Right lobe of liver (tissue), 6 donors: ENCODE results near the gene BCL11B. TPM values are rescaled to one million over a fixed set of nuclear protein-coding genes. Genes with fewer than 3 reads are reported as not detected.
A peak's percentile ranks its signal among the peaks of the same experiment; 100 is the strongest.

ENCODE experiments used
- ATAC-seq, 4 donors: fragments of 200-7000 bp; cut with Tn5 transposase; one replicate each; pipeline ENCODE4 v1.9.1; 2020; ENCODE audit warnings: mild to moderate bottlenecking in 4 of 4, moderate library complexity in 4 of 4
- DNase-seq, 3 donors: peaks; one replicate each; pipeline ENCODE4 v3.0.0-alpha.2; 2020
- H3K27ac ChIP-seq, 3 donors: fragments of 200-600 bp; one replicate each; pipeline ENCODE4 v1.8.0; 2022
- H3K27me3 ChIP-seq, 2 donors: fragments of 200-600 bp; one replicate each; pipeline ENCODE4 v1.8.0; 2022
- H3K36me3 ChIP-seq, 4 donors: fragments of 200-600 bp; sonication (generic) in 1 of 4; one replicate each; pipeline versions ENCODE4 v1.5.1 to v1.8.0; 2017 to 2022; ENCODE audit warnings: control low read depth in 1 of 4
- H3K4me1 ChIP-seq, 4 donors: fragments of 200-600 bp; sonication (generic) in 1 of 4; one replicate each; pipeline versions ENCODE4 v1.5.1 to v1.8.0; 2017 to 2022; ENCODE audit warnings: control low read depth in 1 of 4
- H3K4me3 ChIP-seq, 3 donors: fragments of 200-600 bp; one replicate each; pipeline ENCODE4 v1.8.0; 2022
- H3K9me3 ChIP-seq, 4 donors: fragments of 200-600 bp; sonication (generic) in 1 of 4; one replicate each; pipeline versions ENCODE4 v1.5.1 to v1.8.0; 2017 to 2022; ENCODE audit warnings: control low read depth in 1 of 4
- POLR2A ChIP-seq: fragments of 450-650 bp; IDR thresholded peaks from one replicate; pipeline ENCODE4 v1.6.1; 2017; ENCODE audit warnings: antibody characterized with exemption, mild to moderate bottlenecking
- WGBS: methylation state at CpG from one replicate; pipeline ENCODE4 v1.1.6; 2018; ENCODE audit warnings: low coverage, low lambda C conversion rate; ENCODE audit not compliant: insufficient coverage; ENCODE audit errors: missing lambda C conversion rate; 5-methylcytosine and 5-hydroxymethylcytosine counted together
- intact Hi-C, 2 donors: fragments of 100-400 bp; cut with DNase I; formaldehyde crosslinking; loops; one replicate each; pipeline versions ENCODE4 v1.11.2 to v1.14.1; 2022
- long read RNA-seq: library from polyadenylated mRNA; unstranded; transcript quantifications from one replicate; pipeline ENCODE4 v2.0.0, GENCODE V29; 2019
- total RNA-seq, 6 experiments: library from RNA; depleted of rRNA in 2 of 6; stranded (reverse); fragments of >200 nt in 2 of 6; fragmentation: NEBNext Ultra II Directional in 3 of 6; extraction: Animal tissue kit (Norgen Biotek cat#: 25700) in 3 of 6; gene quantifications; one replicate each; pipeline versions ENCODE4 v1.1.0 to v1.2.4, GENCODE V29; 2016 to 2023
- TF ChIP-seq, protein P1 (sequence below), 4 donors: fragments of 200-600 bp in 3 of 4; fragments of 450-650 bp in 1 of 4; IDR thresholded peaks; one replicate each; pipeline versions ENCODE4 v1.5.1 to v1.8.0; 2016 to 2022; ENCODE audit warnings: antibody characterized with exemption in 4 of 4, mild to moderate bottlenecking in 2 of 4
- donor health status: DM: no; HTN: yes; CAD: no.
- donor health status: DM: no; HTN: no; CAD: no.
- donor health status: DM: no; HTN: no; CAD: no.
- donor health status: DM: no; HTN: yes; CAD: no.
- donor health status: DM: no; HTN: yes; CAD: no.

The BCL11B gene
- under 1 TPM; 0.04 to 0.61 (median 0.24) TPM for total RNA-seq
- long read RNA-seq = 0 reads

DNA sequence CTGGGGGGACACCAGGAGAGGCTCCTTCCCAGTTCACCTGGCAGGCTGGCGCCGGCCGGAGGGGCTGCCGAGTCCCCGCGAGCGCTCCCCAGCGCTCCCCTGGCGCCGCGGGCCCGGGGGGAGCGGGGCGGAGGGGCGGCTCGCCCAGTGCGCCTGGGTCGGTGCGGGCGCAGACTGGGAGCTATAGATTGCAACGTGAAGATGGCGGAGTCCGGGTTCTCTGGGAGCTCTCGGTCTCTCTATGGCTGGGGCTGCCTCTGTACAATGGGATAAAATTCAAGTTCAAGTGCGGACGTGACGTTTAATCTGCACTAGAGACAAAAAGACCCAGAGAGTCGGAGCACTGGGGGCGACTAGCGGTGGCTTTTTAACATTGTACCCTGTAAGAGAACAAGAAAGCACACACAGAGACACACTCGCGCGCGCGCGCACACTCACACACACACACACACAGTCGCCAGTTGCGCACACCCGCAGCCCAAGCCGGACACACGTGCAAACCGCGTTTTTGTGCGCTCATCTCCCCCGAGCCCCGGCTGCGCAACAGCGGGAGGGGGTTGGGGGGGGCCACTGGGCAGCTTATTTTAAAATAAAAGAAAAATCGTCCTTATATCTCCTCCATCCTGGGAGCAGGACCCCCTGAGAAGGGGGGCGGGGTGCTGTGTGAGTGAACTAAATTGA, at the start of gene BCL11B:
Gene BCL11B (minus strand): TSS at position 247 of the 681 bp plus-strand sequence. CDS start 979 bp downstream, outside the sequence.
- under 1% methylated on average over 30 of the region's 50 CpGs for WGBS
- peak within 1 kb of the TSS; percentile 32 to 49 (median 34) for H3K4me3 ChIP-seq
- H3K4me1 ChIP-seq = peaks cover 0 to 35% (median 7%) of the 10 kb centered on the region in 4 donors
- TF ChIP-seq, protein P1, sequence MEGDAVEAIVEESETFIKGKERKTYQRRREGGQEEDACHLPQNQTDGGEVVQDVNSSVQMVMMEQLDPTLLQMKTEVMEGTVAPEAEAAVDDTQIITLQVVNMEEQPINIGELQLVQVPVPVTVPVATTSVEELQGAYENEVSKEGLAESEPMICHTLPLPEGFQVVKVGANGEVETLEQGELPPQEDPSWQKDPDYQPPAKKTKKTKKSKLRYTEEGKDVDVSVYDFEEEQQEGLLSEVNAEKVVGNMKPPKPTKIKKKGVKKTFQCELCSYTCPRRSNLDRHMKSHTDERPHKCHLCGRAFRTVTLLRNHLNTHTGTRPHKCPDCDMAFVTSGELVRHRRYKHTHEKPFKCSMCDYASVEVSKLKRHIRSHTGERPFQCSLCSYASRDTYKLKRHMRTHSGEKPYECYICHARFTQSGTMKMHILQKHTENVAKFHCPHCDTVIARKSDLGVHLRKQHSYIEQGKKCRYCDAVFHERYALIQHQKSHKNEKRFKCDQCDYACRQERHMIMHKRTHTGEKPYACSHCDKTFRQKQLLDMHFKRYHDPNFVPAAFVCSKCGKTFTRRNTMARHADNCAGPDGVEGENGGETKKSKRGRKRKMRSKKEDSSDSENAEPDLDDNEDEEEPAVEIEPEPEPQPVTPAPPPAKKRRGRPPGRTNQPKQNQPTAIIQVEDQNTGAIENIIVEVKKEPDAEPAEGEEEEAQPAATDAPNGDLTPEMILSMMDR (IDR thresholded peaks at IDR 0.05) = peak; percentile 24 to 36 (median 28)
- peak; percentile 13 for TF ChIP-seq POLR2A
- peaks cover 7 to 41% of the 10 kb centered on the region in 2 donors for H3K27me3 ChIP-seq
- no peak within 1 kb of the TSS for H3K27ac ChIP-seq
- ATAC-seq (peak; percentile 51 to 67 (median 57)), DNase-seq (peak in 2 of 3 donors; percentile 55 to 67)
- intact Hi-C loops = no loop called here
- no peaks in the 10 kb centered on the region for H3K36me3 ChIP-seq
- H3K9me3 ChIP-seq = no peaks in the 10 kb centered on the region

DNA sequence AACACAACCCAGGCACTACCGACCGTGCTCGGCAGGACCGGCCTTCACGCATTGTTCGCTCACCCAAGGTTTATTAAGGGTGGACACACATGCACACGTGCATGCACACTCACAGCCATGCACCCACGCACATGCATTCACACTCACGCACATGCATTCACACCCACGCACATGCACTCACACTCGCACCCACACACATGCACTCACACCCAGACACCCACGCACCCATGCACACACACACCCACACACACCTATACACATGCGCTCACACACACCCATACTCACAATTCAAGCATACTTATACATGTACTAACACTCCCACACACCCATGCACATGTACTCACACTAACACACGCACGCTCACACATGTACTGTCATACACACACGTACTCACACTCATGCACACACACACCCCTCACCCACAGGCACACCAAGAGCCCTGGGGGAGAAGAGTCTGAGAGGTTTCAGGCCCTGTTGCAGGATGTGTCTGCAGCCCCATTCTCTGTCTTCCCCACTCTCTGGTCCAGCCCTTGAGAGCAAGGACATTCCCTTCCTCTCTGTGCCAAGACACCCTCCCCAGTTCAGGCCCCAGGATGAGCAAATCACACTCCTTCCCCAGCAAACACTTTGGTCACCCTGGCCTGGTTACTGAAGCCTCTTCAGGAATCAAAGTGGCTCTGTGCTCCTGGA, 49.4 kb upstream of the BCL11B start:
- intact Hi-C loops = no loop called here
- DNase-seq = no peak
- 100% methylated on average over 3 of the region's 16 CpGs for WGBS
- TF ChIP-seq, protein P1 (IDR thresholded peaks at IDR 0.05) = no peak
- TF ChIP-seq POLR2A = no peak
- Histone ChIP-seq H3K36me3 (no peaks in the 10 kb centered on the region), H3K9me3 (no peaks in the 10 kb centered on the region), H3K4me3 (no peak overlapping the region), H3K27ac (no peak overlapping the region), H3K4me1 (peaks cover 0 to 20% (median 6%) of the 10 kb centered on the region in 4 donors), H3K27me3 (no peaks in the 10 kb centered on the region)
- ATAC-seq = no peak

DNA sequence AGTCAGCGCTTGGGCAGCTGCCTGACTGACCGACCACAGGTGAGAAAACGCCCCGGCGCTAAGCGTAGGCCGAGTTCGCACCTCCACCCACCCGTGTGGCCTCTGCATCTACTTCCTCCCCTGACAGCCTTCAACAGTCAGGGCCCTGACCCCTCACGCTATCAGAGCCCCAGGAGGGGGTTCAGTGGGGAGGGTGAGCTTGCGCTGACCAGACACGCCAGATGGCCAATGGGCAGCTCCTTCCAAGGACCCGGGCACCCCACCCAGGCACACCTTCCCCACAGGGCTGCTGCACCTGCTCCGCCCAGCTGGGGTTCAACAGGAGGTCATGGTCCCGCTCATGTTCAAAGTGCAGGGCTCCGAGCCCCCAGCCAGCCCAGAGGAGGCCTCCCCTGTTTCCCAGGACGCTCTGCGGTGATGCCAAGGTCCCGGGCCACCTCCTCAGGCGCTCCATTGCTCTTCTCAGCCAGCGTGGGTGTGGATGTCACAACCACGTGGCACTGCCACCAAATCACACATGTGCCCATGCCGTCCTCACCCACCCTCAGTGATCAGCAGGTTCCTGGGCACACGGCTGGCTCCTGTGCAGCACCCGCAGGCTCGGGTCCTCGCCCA, 48.7 kb upstream of the BCL11B start:
- DNase-seq = no peak
- H3K27me3 ChIP-seq = no peaks in the 10 kb centered on the region
- no peaks in the 10 kb centered on the region for H3K9me3 ChIP-seq
- H3K4me1 ChIP-seq = peaks cover 0 to 26% (median 9%) of the 10 kb centered on the region in 4 donors
- no peak overlapping the region for H3K4me3 ChIP-seq
- no peak for TF ChIP-seq POLR2A
- TF ChIP-seq, protein P1 (IDR thresholded peaks at IDR 0.05) = no peak
- H3K27ac ChIP-seq = no peak overlapping the region
- ATAC-seq = no peak
- 33% methylated on average over 3 of the region's 27 CpGs for WGBS
- H3K36me3 ChIP-seq = no peaks in the 10 kb centered on the region
- intact Hi-C loops = no loop called here

DNA sequence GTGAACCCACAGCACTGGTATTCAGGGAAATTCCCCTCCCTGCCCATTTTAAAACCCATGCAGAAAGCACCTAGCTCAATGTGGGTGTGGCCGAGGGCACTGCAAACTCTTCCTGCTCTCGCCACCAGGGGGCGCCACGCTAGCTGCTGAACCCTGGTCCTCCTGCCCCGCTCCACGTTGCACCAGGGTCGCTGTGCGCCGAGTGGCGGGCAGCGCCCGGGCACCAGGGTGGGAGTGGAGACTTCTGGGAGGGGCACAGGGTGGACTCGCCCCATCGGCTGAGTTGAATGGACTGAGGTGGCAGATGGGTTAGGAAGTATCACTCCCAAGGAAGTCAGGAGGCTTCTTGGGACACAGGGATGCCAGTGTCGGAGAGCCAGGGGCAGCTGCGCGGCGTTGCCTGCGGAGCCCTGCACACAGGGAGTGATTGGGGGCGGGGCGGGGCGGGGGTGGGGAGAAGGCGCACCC, 48.1 kb upstream of the BCL11B start:
- Histone ChIP-seq H3K4me3 (no peak overlapping the region), H3K36me3 (no peaks in the 10 kb centered on the region), H3K27me3 (no peaks in the 10 kb centered on the region), H3K9me3 (no peaks in the 10 kb centered on the region), H3K27ac (no peak overlapping the region), H3K4me1 (peaks cover 0 to 32% (median 11%) of the 10 kb centered on the region in 4 donors)
- DNase-seq (peak in 1 of 3 donors; percentile 37), ATAC-seq (peak in 1 of 4 donors; percentile 11)
- WGBS = 17% methylated on average over 4 of the region's 23 CpGs
- intact Hi-C loops = no loop called here
- TF ChIP-seq, protein P1 (IDR thresholded peaks at IDR 0.05) = peak; percentile 58 to 81 (median 67)
- TF ChIP-seq POLR2A = no peak
